Uterus (tissue), 4 donors: ENCODE data around the gene HARBI1. TPM values are rescaled to one million over a fixed set of nuclear protein-coding genes. Genes with fewer than 3 reads are reported as not detected.

Source experiments
- DNase-seq, 2 donors: peaks; one replicate each; pipeline ENCODE4 v3.0.0-alpha.2; 2019 to 2020
- H3K27ac ChIP-seq, 2 donors: fragments of 200-600 bp; sonication (generic); 1 replicate in 1 of 2; 2 replicates in 1 of 2; pipeline ENCODE4 v1.5.1; 2016 to 2018
- H3K27me3 ChIP-seq, 2 donors: fragments of 200-600 bp; sonication (generic); one replicate each; pipeline ENCODE4 v1.5.1; 2018 to 2019; ENCODE audit warnings: control low read depth in 1 of 2
- H3K36me3 ChIP-seq, 2 donors: fragments of 200-600 bp; sonication (generic); one replicate each; pipeline ENCODE4 v1.5.1; 2019; ENCODE audit warnings: control low read depth in 1 of 2
- H3K4me1 ChIP-seq, 2 donors: fragments of 200-600 bp; sonication (generic); one replicate each; pipeline ENCODE4 v1.5.1; 2018 to 2019; ENCODE audit warnings: control low read depth in 1 of 2
- H3K4me3 ChIP-seq, 2 donors: fragments of 200-600 bp; sonication (generic); 1 replicate in 1 of 2; 2 replicates in 1 of 2; pipeline ENCODE4 v1.5.1; 2018 to 2019; ENCODE audit warnings: mild to moderate bottlenecking in 1 of 2
- H3K9me3 ChIP-seq, 2 donors: fragments of 200-600 bp; sonication (generic); one replicate each; pipeline ENCODE4 v1.5.1; 2019; ENCODE audit warnings: control low read depth in 1 of 2
- POLR2A ChIP-seq, 2 donors: fragments of 450-650 bp; IDR thresholded peaks; one replicate each; pipeline ENCODE4 v1.6.1; 2016; ENCODE audit warnings: antibody characterized with exemption in 2 of 2, mild to moderate bottlenecking in 1 of 2, moderate library complexity in 1 of 2
- intact Hi-C: fragments of 100-400 bp; cut with DNase I; formaldehyde crosslinking; loops from one replicate; pipeline ENCODE4 v1.15.1; 2023; ENCODE audit warnings: low total_unique reads
- total RNA-seq, 4 donors: library from RNA; depleted of rRNA in 3 of 4; stranded (reverse); fragments of >200 nt in 3 of 4; gene quantifications; one replicate each; pipeline versions ENCODE4 v1.1.0 to v1.2.4, GENCODE V29; 2014 to 2023
- TF ChIP-seq, protein P1 (sequence below), 4 experiments: fragments of 200-600 bp in 2 of 4; fragments of 450-650 bp in 2 of 4; sonication (generic) in 2 of 4; IDR thresholded peaks; one replicate each; pipeline ENCODE4 v1.5.1; 2016 to 2019; ENCODE audit warnings: antibody characterized with exemption in 4 of 4, mild to moderate bottlenecking in 2 of 4, moderate library complexity in 1 of 4
- donor health status: DM: yes; HTN: yes; CAD: no.

HARBI1 gene
- total RNA-seq, 4 donors from 2014 or later: 0.77 to 5.0 (median 2.8) TPM

- Histone ChIP-seq H3K36me3 (no peaks in the 10 kb centered on the region), H3K4me3 (no peak overlapping the region), H3K9me3 (no peaks in the 10 kb centered on the region), H3K27me3 (no peaks in the 10 kb centered on the region), H3K4me1 (no peaks in the 10 kb centered on the region), H3K27ac (no peak overlapping the region)
- intact Hi-C loops: no loop called here
- DNase-seq: no peak
- TF ChIP-seq, protein P1, sequence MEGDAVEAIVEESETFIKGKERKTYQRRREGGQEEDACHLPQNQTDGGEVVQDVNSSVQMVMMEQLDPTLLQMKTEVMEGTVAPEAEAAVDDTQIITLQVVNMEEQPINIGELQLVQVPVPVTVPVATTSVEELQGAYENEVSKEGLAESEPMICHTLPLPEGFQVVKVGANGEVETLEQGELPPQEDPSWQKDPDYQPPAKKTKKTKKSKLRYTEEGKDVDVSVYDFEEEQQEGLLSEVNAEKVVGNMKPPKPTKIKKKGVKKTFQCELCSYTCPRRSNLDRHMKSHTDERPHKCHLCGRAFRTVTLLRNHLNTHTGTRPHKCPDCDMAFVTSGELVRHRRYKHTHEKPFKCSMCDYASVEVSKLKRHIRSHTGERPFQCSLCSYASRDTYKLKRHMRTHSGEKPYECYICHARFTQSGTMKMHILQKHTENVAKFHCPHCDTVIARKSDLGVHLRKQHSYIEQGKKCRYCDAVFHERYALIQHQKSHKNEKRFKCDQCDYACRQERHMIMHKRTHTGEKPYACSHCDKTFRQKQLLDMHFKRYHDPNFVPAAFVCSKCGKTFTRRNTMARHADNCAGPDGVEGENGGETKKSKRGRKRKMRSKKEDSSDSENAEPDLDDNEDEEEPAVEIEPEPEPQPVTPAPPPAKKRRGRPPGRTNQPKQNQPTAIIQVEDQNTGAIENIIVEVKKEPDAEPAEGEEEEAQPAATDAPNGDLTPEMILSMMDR (IDR thresholded peaks at IDR 0.05): no peak
- TF ChIP-seq POLR2A (IDR thresholded peaks at IDR 0.05): no peak
These were observed 24.6 kb upstream of the HARBI1 start for GRCh38 chr11:46641639-46642038.

DNA sequence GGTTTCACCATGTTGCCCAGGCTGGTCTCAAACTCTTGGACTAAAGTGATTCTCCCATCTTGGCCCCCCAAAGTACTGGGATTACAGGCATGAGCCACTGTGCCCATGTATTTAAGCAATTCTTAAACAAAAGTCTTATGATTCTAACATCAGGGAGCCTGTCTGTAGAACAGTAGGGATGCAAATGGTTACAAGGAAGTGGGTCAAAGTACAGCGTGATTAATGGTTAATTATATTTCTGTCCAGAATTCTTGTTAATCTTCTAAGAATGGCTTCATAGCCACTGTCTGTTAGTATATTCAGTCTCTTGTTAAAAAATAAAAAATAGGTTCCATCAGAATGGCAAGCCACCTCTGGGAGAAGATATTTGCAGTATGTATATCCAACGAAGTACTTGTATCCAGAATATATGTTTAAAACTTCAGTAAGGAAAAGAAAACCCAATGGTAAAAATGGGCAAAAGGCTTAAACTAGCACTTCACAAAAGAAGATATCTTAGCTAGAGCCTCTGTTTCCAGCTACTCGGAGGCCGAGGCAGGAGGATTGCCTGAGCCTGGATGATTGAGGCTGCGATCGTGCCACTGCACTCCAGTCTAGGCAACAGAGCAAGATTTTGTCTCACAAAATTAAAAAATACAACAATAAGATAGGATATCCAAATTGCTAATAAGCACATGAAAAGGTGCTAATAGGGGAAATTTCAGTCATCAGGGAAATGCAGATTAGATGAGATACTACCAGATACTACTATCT lies 23.2 kb upstream of the HARBI1 start:
- Histone ChIP-seq H3K27ac (no peak overlapping the region), H3K9me3 (no peaks in the 10 kb centered on the region), H3K4me3 (no peak overlapping the region), H3K27me3 (no peaks in the 10 kb centered on the region), H3K36me3 (no peaks in the 10 kb centered on the region), H3K4me1 (no peaks in the 10 kb centered on the region)
- no peak for TF ChIP-seq POLR2A (IDR thresholded peaks at IDR 0.05)
- TF ChIP-seq, protein P1 (IDR thresholded peaks at IDR 0.05): no peak
- no peak for DNase-seq
- intact Hi-C loops: no loop called here

DNA sequence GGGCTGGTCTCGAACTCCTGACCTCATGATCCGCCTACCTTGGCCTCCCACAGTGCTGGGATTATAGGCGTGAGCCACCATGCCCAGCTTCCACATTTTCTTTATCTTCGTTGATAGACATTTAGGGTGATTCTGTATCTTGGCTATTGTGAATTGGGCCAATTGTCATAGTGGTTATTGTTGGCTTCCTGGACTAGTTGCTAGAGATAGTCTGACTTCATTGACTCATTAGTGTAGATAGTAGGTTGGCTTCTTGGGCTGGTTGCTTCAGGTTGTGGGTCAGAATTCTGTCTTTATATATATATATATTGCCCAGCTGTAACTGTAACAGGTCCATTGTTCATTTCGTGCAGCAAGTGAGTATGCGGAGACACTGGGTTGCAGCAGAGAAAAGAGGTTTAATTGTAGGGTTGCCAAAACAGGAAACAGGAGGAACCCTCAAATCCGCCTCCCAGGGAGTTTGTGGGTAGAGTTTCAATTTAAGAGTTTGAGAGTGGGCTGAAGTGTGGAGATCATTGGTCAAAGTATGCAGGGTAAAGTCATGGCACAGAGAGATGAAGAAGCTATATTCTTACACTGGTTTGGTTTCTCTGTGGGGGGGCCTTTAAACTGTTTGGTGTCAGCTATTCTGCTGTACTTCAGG lies 22.3 kb upstream of the HARBI1 start:
- Histone ChIP-seq H3K36me3 (no peaks in the 10 kb centered on the region), H3K27ac (no peak overlapping the region), H3K4me1 (no peaks in the 10 kb centered on the region), H3K9me3 (no peaks in the 10 kb centered on the region), H3K27me3 (no peaks in the 10 kb centered on the region), H3K4me3 (no peak overlapping the region)
- TF ChIP-seq, protein P1 (IDR thresholded peaks at IDR 0.05): no peak
- TF ChIP-seq POLR2A (IDR thresholded peaks at IDR 0.05): no peak
- intact Hi-C loops: no loop called here
- DNase-seq: no peak

- Histone ChIP-seq H3K36me3 (no peaks in the 10 kb centered on the region), H3K9me3 (no peaks in the 10 kb centered on the region), H3K4me3 (no peak overlapping the region), H3K27me3 (no peaks in the 10 kb centered on the region), H3K27ac (no peak overlapping the region), H3K4me1 (no peaks in the 10 kb centered on the region)
- no peak for DNase-seq
- intact Hi-C loops: no loop called here
- TF ChIP-seq POLR2A (IDR thresholded peaks at IDR 0.05): no peak
- TF ChIP-seq, protein P1 (IDR thresholded peaks at IDR 0.05): no peak
These were observed 20.5 kb upstream of the HARBI1 start for GRCh38 chr11:46637546-46637945.

DNA sequence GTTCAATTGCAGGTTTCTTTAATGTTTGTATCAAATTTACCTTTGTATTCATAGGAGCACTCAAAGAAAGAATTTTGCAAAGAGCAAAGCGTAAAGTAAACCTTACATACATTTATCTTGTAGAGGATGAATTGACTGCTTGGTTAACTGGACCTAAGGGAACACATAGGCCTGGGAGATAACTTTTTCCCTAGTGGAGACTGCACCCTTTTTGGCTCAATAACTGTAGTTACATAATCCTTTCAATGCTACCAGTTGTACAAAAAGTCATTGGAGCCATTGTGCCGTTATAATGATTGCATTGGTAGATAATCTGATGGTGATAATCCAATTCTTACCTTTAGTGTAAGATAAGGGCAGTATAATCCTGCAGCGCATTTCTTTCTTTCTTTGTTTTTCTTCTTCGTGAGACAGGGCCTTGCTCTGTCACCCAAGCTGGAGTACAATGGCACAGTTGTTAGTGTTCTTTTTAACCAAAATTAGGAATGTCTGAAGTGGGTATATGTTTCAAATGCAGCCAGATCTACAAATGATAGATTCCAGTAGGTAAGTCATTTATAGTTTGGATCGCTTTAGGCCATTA lies 18.6 kb upstream of the HARBI1 start:
- intact Hi-C loops: no loop called here
- no peak for DNase-seq
- TF ChIP-seq POLR2A (IDR thresholded peaks at IDR 0.05): no peak
- TF ChIP-seq, protein P1 (IDR thresholded peaks at IDR 0.05): no peak
- Histone ChIP-seq H3K27ac (no peak overlapping the region), H3K36me3 (no peaks in the 10 kb centered on the region), H3K9me3 (no peaks in the 10 kb centered on the region), H3K4me1 (no peaks in the 10 kb centered on the region), H3K4me3 (no peak overlapping the region), H3K27me3 (no peaks in the 10 kb centered on the region)
